ENCODE results near the gene CD58. TPM values are rescaled to one million over a fixed set of nuclear protein-coding genes. Genes with fewer than 3 reads are reported as not detected.

The CD58 gene
- total and polyA plus RNA-seq, 9 of the 15 experiments (the other 6 are each of a cell fraction or from before 2014, with no cell fraction given), result 18.1 to 113 (median 37.4) TPM

DNA sequence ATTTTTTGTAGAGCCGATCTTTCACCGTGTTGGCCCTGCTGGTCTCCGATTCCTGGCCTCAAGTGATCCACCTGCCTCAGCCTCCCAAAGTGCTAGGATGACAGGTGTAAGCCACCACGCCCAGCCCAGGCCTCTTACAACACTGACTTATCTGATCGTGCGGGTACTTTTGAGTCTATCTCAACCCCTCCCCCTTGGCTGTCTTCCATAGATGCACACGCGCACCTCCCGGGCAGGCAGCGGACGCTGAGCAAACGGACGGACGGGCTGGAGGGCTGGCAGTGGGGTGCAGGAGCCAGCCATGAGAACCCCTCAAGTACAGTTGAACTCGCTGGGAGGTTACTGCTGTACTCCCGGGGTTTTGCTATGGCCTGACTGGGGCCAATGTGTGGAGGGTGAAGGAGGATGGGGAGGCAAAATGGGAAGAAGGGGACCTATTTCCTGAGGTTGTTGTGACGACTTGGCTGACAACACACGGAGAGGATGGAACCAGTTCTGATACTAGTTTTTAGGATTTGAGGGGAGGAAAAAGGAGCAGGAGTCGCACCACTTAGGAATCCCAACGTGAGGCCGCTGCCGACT is 959 bp downstream of the CD58 start (continued):
- TF ChIP-seq, protein P1, sequence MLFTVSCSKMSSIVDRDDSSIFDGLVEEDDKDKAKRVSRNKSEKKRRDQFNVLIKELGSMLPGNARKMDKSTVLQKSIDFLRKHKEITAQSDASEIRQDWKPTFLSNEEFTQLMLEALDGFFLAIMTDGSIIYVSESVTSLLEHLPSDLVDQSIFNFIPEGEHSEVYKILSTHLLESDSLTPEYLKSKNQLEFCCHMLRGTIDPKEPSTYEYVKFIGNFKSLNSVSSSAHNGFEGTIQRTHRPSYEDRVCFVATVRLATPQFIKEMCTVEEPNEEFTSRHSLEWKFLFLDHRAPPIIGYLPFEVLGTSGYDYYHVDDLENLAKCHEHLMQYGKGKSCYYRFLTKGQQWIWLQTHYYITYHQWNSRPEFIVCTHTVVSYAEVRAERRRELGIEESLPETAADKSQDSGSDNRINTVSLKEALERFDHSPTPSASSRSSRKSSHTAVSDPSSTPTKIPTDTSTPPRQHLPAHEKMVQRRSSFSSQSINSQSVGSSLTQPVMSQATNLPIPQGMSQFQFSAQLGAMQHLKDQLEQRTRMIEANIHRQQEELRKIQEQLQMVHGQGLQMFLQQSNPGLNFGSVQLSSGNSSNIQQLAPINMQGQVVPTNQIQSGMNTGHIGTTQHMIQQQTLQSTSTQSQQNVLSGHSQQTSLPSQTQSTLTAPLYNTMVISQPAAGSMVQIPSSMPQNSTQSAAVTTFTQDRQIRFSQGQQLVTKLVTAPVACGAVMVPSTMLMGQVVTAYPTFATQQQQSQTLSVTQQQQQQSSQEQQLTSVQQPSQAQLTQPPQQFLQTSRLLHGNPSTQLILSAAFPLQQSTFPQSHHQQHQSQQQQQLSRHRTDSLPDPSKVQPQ (CRISPR knock-in tag; IDR thresholded peaks at IDR 0.05; ENCODE audit: borderline replicate concordance), result no peak
- TF ChIP-seq TRIM24 (IDR thresholded peaks at IDR 0.05) (peak in 1 of 2 experiments; percentile 71; a peak in 2 of 4 replicates), KLF13 (tag; IDR thresholded peaks at IDR 0.05; ENCODE audit: borderline replicate concordance, low read depth) (peak; percentile 68; the same call in 1 of the 2 replicates), JUND (IDR thresholded peaks at IDR 0.05; ENCODE audit: borderline replicate concordance, low read depth, low read length) (peak; percentile 25; the same call in 1 of the 2 replicates), JUND (tag; IDR thresholded peaks at IDR 0.05; ENCODE audit: borderline replicate concordance, low read depth, low read length) (peak; percentile 28; the same call in 1 of the 3 replicates), ZNF274 (IDR thresholded peaks at IDR 0.05; ENCODE audit: borderline replicate concordance, low read depth, low read length) (no peak), ZNF184 (CRISPR knock-in tag; IDR thresholded peaks at IDR 0.05) (no peak)
- TF ChIP-seq, protein P2, sequence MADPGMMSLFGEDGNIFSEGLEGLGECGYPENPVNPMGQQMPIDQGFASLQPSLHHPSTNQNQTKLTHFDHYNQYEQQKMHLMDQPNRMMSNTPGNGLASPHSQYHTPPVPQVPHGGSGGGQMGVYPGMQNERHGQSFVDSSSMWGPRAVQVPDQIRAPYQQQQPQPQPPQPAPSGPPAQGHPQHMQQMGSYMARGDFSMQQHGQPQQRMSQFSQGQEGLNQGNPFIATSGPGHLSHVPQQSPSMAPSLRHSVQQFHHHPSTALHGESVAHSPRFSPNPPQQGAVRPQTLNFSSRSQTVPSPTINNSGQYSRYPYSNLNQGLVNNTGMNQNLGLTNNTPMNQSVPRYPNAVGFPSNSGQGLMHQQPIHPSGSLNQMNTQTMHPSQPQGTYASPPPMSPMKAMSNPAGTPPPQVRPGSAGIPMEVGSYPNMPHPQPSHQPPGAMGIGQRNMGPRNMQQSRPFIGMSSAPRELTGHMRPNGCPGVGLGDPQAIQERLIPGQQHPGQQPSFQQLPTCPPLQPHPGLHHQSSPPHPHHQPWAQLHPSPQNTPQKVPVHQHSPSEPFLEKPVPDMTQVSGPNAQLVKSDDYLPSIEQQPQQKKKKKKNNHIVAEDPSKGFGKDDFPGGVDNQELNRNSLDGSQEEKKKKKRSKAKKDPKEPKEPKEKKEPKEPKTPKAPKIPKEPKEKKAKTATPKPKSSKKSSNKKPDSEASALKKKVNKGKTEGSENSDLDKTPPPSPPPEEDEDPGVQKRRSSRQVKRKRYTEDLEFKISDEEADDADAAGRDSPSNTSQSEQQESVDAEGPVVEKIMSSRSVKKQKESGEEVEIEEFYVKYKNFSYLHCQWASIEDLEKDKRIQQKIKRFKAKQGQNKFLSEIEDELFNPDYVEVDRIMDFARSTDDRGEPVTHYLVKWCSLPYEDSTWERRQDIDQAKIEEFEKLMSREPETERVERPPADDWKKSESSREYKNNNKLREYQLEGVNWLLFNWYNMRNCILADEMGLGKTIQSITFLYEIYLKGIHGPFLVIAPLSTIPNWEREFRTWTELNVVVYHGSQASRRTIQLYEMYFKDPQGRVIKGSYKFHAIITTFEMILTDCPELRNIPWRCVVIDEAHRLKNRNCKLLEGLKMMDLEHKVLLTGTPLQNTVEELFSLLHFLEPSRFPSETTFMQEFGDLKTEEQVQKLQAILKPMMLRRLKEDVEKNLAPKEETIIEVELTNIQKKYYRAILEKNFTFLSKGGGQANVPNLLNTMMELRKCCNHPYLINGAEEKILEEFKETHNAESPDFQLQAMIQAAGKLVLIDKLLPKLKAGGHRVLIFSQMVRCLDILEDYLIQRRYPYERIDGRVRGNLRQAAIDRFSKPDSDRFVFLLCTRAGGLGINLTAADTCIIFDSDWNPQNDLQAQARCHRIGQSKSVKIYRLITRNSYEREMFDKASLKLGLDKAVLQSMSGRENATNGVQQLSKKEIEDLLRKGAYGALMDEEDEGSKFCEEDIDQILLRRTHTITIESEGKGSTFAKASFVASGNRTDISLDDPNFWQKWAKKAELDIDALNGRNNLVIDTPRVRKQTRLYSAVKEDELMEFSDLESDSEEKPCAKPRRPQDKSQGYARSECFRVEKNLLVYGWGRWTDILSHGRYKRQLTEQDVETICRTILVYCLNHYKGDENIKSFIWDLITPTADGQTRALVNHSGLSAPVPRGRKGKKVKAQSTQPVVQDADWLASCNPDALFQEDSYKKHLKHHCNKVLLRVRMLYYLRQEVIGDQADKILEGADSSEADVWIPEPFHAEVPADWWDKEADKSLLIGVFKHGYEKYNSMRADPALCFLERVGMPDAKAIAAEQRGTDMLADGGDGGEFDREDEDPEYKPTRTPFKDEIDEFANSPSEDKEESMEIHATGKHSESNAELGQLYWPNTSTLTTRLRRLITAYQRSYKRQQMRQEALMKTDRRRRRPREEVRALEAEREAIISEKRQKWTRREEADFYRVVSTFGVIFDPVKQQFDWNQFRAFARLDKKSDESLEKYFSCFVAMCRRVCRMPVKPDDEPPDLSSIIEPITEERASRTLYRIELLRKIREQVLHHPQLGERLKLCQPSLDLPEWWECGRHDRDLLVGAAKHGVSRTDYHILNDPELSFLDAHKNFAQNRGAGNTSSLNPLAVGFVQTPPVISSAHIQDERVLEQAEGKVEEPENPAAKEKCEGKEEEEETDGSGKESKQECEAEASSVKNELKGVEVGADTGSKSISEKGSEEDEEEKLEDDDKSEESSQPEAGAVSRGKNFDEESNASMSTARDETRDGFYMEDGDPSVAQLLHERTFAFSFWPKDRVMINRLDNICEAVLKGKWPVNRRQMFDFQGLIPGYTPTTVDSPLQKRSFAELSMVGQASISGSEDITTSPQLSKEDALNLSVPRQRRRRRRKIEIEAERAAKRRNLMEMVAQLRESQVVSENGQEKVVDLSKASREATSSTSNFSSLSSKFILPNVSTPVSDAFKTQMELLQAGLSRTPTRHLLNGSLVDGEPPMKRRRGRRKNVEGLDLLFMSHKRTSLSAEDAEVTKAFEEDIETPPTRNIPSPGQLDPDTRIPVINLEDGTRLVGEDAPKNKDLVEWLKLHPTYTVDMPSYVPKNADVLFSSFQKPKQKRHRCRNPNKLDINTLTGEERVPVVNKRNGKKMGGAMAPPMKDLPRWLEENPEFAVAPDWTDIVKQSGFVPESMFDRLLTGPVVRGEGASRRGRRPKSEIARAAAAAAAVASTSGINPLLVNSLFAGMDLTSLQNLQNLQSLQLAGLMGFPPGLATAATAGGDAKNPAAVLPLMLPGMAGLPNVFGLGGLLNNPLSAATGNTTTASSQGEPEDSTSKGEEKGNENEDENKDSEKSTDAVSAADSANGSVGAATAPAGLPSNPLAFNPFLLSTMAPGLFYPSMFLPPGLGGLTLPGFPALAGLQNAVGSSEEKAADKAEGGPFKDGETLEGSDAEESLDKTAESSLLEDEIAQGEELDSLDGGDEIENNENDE (IDR thresholded peaks at IDR 0.05; ENCODE audit: low read depth, low read length), result no peak
- TF ChIP-seq, protein P3, sequence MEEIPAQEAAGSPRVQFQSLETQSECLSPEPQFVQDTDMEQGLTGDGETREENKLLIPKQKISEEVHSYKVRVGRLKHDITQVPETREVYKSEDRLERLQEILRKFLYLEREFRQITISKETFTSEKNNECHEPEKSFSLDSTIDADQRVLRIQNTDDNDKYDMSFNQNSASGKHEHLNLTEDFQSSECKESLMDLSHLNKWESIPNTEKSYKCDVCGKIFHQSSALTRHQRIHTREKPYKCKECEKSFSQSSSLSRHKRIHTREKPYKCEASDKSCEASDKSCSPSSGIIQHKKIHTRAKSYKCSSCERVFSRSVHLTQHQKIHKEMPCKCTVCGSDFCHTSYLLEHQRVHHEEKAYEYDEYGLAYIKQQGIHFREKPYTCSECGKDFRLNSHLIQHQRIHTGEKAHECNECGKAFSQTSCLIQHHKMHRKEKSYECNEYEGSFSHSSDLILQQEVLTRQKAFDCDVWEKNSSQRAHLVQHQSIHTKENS (CRISPR knock-in tag; IDR thresholded peaks at IDR 0.05), result no peak
- TF ChIP-seq, protein P4, sequence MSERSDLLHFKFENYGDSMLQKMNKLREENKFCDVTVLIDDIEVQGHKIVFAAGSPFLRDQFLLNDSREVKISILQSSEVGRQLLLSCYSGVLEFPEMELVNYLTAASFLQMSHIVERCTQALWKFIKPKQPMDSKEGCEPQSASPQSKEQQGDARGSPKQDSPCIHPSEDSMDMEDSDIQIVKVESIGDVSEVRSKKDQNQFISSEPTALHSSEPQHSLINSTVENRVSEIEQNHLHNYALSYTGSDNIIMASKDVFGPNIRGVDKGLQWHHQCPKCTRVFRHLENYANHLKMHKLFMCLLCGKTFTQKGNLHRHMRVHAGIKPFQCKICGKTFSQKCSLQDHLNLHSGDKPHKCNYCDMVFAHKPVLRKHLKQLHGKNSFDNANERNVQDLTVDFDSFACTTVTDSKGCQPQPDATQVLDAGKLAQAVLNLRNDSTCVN (CRISPR knock-in tag; IDR thresholded peaks at IDR 0.05), result peak; percentile 27; the same call in 1 of the 2 replicates
